Adipocyte (in vitro differentiated cells): Measurements from ENCODE around the gene PRKX.
"Not testable (repeated sequence)": the region's sequence is repeated elsewhere in the genome, so short reads cannot be mapped to it uniquely, and the experiment has no call there.

Experiments
- DNase-seq: peaks from one replicate; pipeline ENCODE4 v3.0.0-alpha.2; 2015; ENCODE audit warnings: low read depth
- H3K27me3 ChIP-seq: replicated peaks from 2 replicates; pipeline ENCODE4 v1.7.0; 2013; ENCODE audit warnings: mild to moderate bottlenecking, low read length, moderate library complexity; ENCODE audit not compliant: control insufficient read depth, insufficient read depth
- H3K36me3 ChIP-seq: 2 replicates; pipeline ENCODE4 v1.7.0; 2013; ENCODE audit warnings: low read length, mild to moderate bottlenecking, moderate library complexity; ENCODE audit not compliant: control insufficient read depth, insufficient read depth, severe bottlenecking
- H3K4me1 ChIP-seq: 2 replicates; pipeline ENCODE4 v1.7.0; 2013; ENCODE audit warnings: mild to moderate bottlenecking, low read length, moderate library complexity; ENCODE audit not compliant: control insufficient read depth, insufficient read depth
- H3K4me3 ChIP-seq: 2 replicates; pipeline ENCODE4 v1.7.0; 2013; ENCODE audit warnings: mild to moderate bottlenecking, low read length, moderate library complexity
- H3K9ac ChIP-seq: 2 replicates; pipeline ENCODE4 v1.7.0; 2013; ENCODE audit warnings: mild to moderate bottlenecking, low read length, moderate library complexity
- H3K9me3 ChIP-seq: 2 replicates; pipeline ENCODE4 v1.7.0; 2013; ENCODE audit warnings: mild to moderate bottlenecking, low read length, moderate library complexity; ENCODE audit not compliant: control insufficient read depth

Gene PRKX

DNA sequence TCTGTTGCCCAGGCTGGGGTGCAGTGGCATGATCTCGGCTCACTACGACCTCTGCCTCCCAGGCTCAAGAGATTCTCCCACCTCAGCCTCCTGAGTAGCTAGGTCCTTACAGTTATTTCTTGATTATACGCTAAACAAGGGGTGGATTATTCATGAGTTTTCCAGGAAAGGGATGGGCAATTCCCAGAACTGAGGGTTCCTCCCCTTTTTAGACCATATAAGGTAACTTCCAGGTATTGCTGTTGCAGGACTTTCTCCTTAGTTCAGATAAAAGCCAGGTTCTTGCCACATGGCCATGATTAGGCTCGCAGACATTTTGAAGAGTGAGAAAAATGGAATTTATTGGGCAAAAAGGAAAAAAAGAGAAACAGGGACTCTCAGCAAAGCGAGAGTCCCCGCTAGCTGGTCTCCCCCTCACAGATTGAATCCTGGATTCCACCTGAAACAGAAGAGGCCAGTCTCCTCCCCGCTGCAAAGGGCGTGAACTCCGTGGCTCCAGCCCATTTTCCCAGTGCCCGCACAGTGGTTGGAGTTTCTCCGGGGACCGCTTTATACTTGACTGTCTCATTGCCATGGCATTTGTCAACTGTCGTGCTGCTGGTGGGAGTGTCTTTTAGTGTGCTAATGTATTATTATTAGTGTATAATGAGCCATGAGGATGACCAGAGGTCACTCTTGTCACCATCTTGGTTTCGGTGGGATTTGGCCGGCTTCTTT is 19.0 kb upstream of the PRKX start:
- H3K9me3 ChIP-seq, H3K9ac ChIP-seq, H3K4me3 ChIP-seq, DNase-seq, H3K27me3 ChIP-seq, H3K36me3 ChIP-seq, H3K4me1 ChIP-seq: not testable (repeated sequence)

GRCh38 chrX:3728454-3728853 is 15.0 kb upstream of the PRKX start:
- Histone ChIP-seq H3K36me3 (no peaks in the 10 kb centered on the region), H3K9ac (no peak overlapping the region), H3K27me3 (no peaks in the 10 kb centered on the region), H3K4me3 (no peak overlapping the region), H3K9me3 (no peaks in the 10 kb centered on the region), H3K4me1 (no peaks in the 10 kb centered on the region)
- peak; percentile 53 for DNase-seq

- H3K4me3 ChIP-seq, H3K9me3 ChIP-seq, DNase-seq, H3K27me3 ChIP-seq, H3K4me1 ChIP-seq, H3K9ac ChIP-seq, H3K36me3 ChIP-seq: not testable (repeated sequence)
Observed at GRCh38 chrX:3723460-3723859, 10.0 kb upstream of the PRKX start.

DNA sequence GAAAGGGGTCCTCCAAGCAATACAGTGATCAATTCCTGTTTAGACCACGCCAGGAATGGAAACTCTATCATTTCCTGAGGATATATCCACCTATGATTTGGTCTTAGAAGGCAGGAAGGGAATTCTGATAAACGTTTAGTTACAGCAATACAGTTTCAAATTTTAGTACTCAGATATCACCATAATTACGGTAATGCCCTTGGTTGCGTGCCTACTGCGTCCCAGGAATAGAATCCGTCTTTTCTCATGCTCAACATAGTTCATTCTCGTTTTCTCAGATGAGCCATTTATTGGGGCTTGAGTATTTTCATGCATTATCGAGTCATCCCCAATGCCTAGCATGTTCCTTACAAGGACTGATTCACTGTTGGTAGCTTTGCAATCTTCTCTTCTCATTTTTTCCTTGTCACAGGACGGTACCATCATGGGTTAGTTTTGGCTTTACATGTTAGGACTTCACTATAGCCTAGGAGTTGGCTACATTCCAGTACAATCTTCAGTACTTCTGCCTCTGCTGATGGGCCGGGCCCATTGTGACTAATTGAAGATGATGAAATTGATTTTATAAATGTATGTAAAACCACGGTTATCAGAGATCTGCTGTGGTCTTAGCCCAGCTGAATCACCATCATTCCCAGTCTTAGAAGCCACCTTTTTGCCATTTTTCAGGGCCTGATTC is 4.4 kb upstream of the PRKX start:
- no peak overlapping the region for H3K9ac ChIP-seq
- DNase-seq: no peak
- H3K9me3 ChIP-seq: no peaks in the 10 kb centered on the region
- H3K4me1 ChIP-seq: no peaks in the 10 kb centered on the region
- H3K27me3 ChIP-seq: no peaks in the 10 kb centered on the region
- no peak overlapping the region for H3K4me3 ChIP-seq
- H3K36me3 ChIP-seq: no peaks in the 10 kb centered on the region

DNA sequence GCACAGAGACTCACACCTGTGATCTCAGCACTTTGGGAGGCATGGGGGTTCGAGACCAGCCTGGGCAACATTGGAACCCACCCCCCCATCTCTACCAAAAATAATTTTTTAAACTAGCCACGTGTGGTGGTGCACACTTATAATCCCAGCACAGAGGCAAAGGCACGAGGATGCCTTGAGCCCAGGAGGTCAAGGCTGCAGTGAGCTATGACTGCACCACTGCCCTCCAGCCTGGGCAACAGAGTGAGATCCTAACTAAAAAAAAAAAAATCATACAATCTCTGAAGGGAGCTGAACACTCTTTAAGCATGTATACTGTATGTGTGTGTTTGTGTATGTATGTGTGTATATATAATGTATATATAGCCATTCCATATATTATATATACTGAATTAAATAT is 2.5 kb upstream of the PRKX start:
- no peak overlapping the region for H3K4me3 ChIP-seq
- H3K9me3 ChIP-seq: no peaks in the 10 kb centered on the region
- no peaks in the 10 kb centered on the region for H3K36me3 ChIP-seq
- no peaks in the 10 kb centered on the region for H3K27me3 ChIP-seq
- no peak overlapping the region for H3K9ac ChIP-seq
- peaks cover 4% of the 10 kb centered on the region for H3K4me1 ChIP-seq
- DNase-seq: no peak

DNA sequence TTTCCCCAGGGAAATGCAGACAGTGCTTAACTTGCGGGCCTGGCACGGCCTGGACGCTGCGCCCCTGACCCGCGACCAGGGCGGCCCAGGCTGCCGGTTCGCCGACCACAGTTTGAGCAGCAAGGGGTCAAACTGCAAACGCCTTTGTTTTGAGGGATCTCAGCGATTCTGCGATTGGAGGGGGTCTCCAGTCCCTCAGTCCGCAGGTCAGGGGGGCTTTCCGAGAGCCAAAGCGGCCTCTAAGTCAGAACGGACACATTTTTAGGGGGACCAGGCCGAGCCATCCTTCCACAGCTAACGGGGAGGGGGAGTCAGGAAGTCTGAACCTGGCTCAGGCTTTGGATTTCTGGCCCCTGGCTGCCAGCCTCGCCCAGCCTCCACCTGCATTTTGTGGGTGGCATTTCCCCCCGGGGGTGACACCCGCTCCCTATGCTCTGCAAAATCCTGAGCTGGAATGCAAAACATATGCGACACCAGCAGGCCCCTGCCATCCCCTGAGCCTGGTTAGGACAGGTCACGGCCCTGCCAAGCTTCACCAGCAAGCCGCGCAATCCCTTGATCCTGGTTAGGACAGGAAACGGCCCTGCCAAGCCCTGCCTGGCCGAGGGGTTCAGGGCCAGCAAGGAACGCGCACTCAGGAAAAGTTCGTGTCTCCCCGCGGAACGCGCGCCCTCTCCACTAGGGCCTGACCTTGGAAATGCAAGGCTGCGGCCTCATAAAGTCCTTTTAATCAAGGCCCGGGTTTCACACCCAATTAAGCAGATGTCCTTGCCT is 1.4 kb upstream of the PRKX start:
- not testable (repeated sequence) for H3K27me3 ChIP-seq, DNase-seq, H3K9ac ChIP-seq, H3K4me3 ChIP-seq, H3K36me3 ChIP-seq, H3K9me3 ChIP-seq, H3K4me1 ChIP-seq

GRCh38 chrX:3713937-3714434 is 537 bp upstream of the PRKX start:
- peaks cover 4% of the 10 kb centered on the region for H3K4me1 ChIP-seq
- H3K36me3 ChIP-seq: no peaks in the 10 kb centered on the region
- no peak for DNase-seq
- peak overlapping the region; percentile 81 for H3K4me3 ChIP-seq
- H3K9me3 ChIP-seq: no peaks in the 10 kb centered on the region
- H3K9ac ChIP-seq: peak overlapping the region; percentile 54
- H3K27me3 ChIP-seq: no peaks in the 10 kb centered on the region

DNA sequence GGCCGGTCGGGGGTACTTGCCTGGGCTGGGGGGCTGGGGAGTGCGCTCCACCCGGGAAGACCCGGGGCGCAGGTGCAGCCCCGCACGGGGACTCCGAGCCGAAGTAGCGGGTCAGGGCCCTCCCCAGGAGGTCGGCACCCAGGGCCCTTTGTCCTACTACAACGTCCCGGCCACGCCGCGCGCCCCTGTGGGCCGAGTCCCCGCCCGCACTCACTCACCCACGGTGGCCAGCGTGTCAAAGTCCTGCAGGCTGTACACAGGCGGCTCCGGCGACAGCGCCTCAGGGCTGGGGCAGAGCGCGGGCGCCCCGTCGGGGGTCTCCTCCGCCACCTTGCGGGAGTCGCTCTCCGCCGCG is 602 bp downstream of the PRKX start:
- H3K36me3 ChIP-seq: no peaks in the 10 kb centered on the region
- peak overlapping the region; percentile 81 for H3K4me3 ChIP-seq
- H3K9me3 ChIP-seq: no peaks in the 10 kb centered on the region
- DNase-seq: no peak
- peaks cover 4% of the 10 kb centered on the region for H3K4me1 ChIP-seq
- no peaks in the 10 kb centered on the region for H3K27me3 ChIP-seq
- H3K9ac ChIP-seq: peak overlapping the region; percentile 70

DNA sequence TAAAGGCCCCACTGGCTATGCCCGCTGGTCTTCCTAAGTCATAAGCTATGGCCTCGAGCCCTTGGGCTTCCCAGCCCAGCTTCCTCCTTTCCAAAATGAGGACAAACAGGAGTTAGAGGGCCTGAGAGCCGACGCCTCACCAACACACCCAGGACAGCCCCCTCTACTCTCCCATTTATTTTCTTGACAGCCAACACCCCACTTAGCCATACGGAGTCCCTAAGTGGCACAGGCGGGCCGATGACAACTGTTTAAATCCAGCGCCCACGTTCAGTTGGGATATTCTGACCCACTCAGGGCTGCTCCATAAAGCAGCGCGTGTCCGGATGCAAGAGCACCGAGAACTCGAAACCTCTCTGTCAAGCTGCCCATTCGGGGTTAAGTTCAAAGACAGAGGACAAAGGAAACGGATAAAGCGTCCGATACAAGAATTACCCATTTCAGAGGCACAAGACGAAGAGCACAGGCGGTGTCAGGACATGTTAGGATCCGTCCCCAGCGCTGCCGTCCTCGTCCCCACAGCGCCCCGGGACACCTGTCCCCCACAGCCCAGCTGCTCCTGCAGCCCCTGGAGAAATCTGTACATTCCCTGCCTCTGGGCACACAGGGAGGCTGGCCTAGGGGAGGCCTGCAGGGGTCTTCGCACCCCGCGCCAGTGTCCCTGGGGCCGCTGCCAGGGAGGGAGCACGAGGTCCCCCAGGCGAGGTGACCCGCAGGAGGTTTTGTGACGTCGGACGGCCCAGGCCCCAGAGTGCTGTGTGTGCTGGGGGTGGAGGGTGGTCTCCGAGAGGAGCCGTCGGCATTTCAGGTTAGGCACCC is 1.2 kb downstream of the PRKX start:
- no peaks in the 10 kb centered on the region for H3K36me3 ChIP-seq
- peak overlapping the region; percentile 81 for H3K4me3 ChIP-seq
- H3K27me3 ChIP-seq: no peaks in the 10 kb centered on the region
- peaks cover 4% of the 10 kb centered on the region for H3K4me1 ChIP-seq
- peak overlapping the region; percentile 70 for H3K9ac ChIP-seq
- H3K9me3 ChIP-seq: no peaks in the 10 kb centered on the region
- DNase-seq: peak; percentile 17

DNA sequence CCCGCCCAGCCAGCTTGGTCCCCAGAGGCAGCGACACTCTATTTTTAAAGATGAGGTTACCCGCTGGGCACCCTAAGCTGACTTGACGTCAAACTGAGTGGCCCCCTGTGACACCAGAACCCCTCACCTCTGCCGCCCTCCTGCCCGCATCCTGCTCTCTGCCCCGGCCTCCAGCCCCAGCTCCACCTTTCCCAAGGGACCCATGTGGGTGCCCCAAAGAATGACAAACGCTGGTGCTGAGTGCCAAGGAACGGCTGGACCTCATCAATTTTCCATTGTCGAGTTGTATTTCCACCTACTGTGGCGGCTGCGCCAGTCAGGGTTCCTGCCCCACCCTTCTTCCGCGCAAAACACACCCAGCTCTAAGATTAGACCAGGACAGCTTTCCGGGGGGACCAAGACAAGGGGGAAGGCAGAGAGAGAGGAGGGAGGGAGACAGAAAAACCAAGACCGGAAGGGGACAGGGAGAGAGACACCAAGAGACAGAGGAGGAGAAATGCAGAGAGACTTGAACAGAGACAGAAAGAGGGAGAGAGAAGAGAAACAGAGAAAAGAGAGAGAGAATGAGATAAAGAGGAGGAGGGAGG is 2.0 kb downstream of the PRKX start:
- H3K27me3 ChIP-seq: no peaks in the 10 kb centered on the region
- H3K36me3 ChIP-seq: no peaks in the 10 kb centered on the region
- no peak for DNase-seq
- no peaks in the 10 kb centered on the region for H3K9me3 ChIP-seq
- peak overlapping the region; percentile 70 for H3K9ac ChIP-seq
- peak overlapping the region; percentile 81 for H3K4me3 ChIP-seq
- peaks cover 4% of the 10 kb centered on the region for H3K4me1 ChIP-seq
